Activated CD8-positive, alpha-beta T cell treated with anti-CD3 and anti-CD28 coated beads for 36 hours (primary cell): ENCODE data around the gene CACNA1C. TPM values are rescaled to one million over a fixed set of nuclear protein-coding genes. Genes with fewer than 3 reads are reported as not detected.

Experiments
- ATAC-seq: fragments of 200-7000 bp; cut with Tn5 transposase; one replicate; pipeline ENCODE4 v1.10.0; 2021; ENCODE audit warnings: mild to moderate bottlenecking, moderate library complexity
- CTCF ChIA-PET: fragments of 350-600 bp; sonication (Branson Sonifier 250); formaldehyde crosslinking; loops from one replicate; lab custom pipeline; 2021; ENCODE audit warnings: antibody characterized with exemption; lab: Charles Lee
- POLR2A ChIA-PET: fragments of 350-600 bp; sonication (Branson Sonifier 250); formaldehyde crosslinking; loops from one replicate; lab custom pipeline; 2021; ENCODE audit warnings: antibody characterized with exemption; lab: Charles Lee
- DNase-seq: peaks from one replicate; pipeline ENCODE4 v3.0.0-alpha.2; 2020
- H3K27ac Mint-ChIP-seq: one replicate; pipeline ENCODE4 v1.8.0; 2021; ENCODE audit warnings: mild to moderate bottlenecking, mixed read lengths
- H3K27me3 Mint-ChIP-seq: one replicate; pipeline ENCODE4 v1.8.0; 2021; ENCODE audit warnings: mixed read lengths
- H3K36me3 Mint-ChIP-seq: one replicate; pipeline ENCODE4 v1.8.0; 2021; ENCODE audit warnings: low read depth, mixed read lengths
- H3K4me1 Mint-ChIP-seq: one replicate; pipeline ENCODE4 v1.8.0; 2021; ENCODE audit warnings: low read depth, mixed read lengths
- H3K4me3 Mint-ChIP-seq: one replicate; pipeline ENCODE4 v1.8.0; 2021; ENCODE audit warnings: mild to moderate bottlenecking, moderate library complexity, mixed read lengths
- H3K9me3 Mint-ChIP-seq: one replicate; pipeline ENCODE4 v1.8.0; 2021; ENCODE audit warnings: mixed read lengths
- CTCF ChIP-seq: fragments of 200-600 bp; IDR thresholded peaks from one replicate; pipeline ENCODE4 v1.8.0; 2022; ENCODE audit warnings: antibody characterized with exemption, mild to moderate bottlenecking
- intact Hi-C: fragments of 100-400 bp; cut with micrococcal nuclease; formaldehyde crosslinking; loops from one replicate; pipeline ENCODE4 v1.10.0; 2022
- total RNA-seq, 2 experiments: library from RNA; stranded (reverse); gene quantifications; one replicate each; pipeline ENCODE4 v1.2.3, GENCODE V29; 2021

CACNA1C gene
- total RNA-seq, 2 experiments from 2014 or later = 0.02 to 0.05 TPM

GRCh38 chr12:2366711-2367110, 313.9 kb downstream of the CACNA1C start:
- CTCF ChIA-PET = no interaction called here

GRCh38 chr12:2372178-2372577, 319.4 kb downstream of the CACNA1C start:
- intact Hi-C loops = no loop called here
- Mint-ChIP-seq H3K27ac (no peak overlapping the region), H3K36me3 (no peaks in the 10 kb centered on the region), H3K4me1 (no peaks in the 10 kb centered on the region), H3K9me3 (no peaks in the 10 kb centered on the region), H3K4me3 (no peak overlapping the region), H3K27me3 (no peaks in the 10 kb centered on the region)
- CTCF ChIA-PET = no interaction called here
- no peak for DNase-seq
- ATAC-seq = no peak
- no peak for TF ChIP-seq CTCF
- POLR2A ChIA-PET = no interaction called here

More at GRCh38 chr12:2366711-2367110, 313.9 kb downstream of the CACNA1C start:
- no peak overlapping the region for H3K27ac Mint-ChIP-seq
- POLR2A ChIA-PET = no interaction called here
- TF ChIP-seq CTCF = no peak
- ATAC-seq = no peak
- DNase-seq = no peak
- intact Hi-C loops = no loop called here
- H3K27me3 Mint-ChIP-seq = no peaks in the 10 kb centered on the region
- H3K4me1 Mint-ChIP-seq = peaks cover 6% of the 10 kb centered on the region
- H3K9me3 Mint-ChIP-seq = no peaks in the 10 kb centered on the region
- no peak overlapping the region for H3K4me3 Mint-ChIP-seq
- H3K36me3 Mint-ChIP-seq = no peaks in the 10 kb centered on the region

GRCh38 chr12:2372735-2373134, 319.9 kb downstream of the CACNA1C start:
- CTCF ChIA-PET = interaction anchor here (0.7 kb wide), 1 partner anchor 22 kb away, joined by 4 read pairs; no protein-coding TSS in a partner anchor
- TF ChIP-seq CTCF = no peak
- ATAC-seq = no peak
- Mint-ChIP-seq H3K27me3 (no peaks in the 10 kb centered on the region), H3K9me3 (no peaks in the 10 kb centered on the region), H3K4me1 (no peaks in the 10 kb centered on the region), H3K27ac (no peak overlapping the region), H3K4me3 (no peak overlapping the region), H3K36me3 (no peaks in the 10 kb centered on the region)
- POLR2A ChIA-PET = no interaction called here
- intact Hi-C loops = no loop called here
- DNase-seq = no peak

GRCh38 chr12:2373307-2373706, 320.5 kb downstream of the CACNA1C start:
- CTCF ChIA-PET = interaction anchor here (0.7 to 0.9 kb wide), 2 partner anchors 14 to 22 kb away, joined by 3 to 4 read pairs; no protein-coding TSS in a partner anchor

More at GRCh38 chr12:2373307-2373706, 320.5 kb downstream of the CACNA1C start:
- Mint-ChIP-seq H3K27me3 (no peaks in the 10 kb centered on the region), H3K4me3 (no peak overlapping the region), H3K27ac (no peak overlapping the region), H3K36me3 (no peaks in the 10 kb centered on the region), H3K9me3 (no peaks in the 10 kb centered on the region), H3K4me1 (no peaks in the 10 kb centered on the region)
- no peak for TF ChIP-seq CTCF
- ATAC-seq = no peak
- POLR2A ChIA-PET = no interaction called here
- intact Hi-C loops = no loop called here
- no peak for DNase-seq
